GM12878 (cell line): ENCODE measurements around the gene PFKFB3.

Experiments used
- BCLAF1 ChIP-seq: fragments of 450-650 bp; IDR thresholded peaks from 2 replicates; pipeline ENCODE4 v1.6.1; 2017; ENCODE audit warnings: antibody characterized with exemption, mild to moderate bottlenecking, moderate library complexity
- CBX5 ChIP-seq: sonication (generic); IDR thresholded peaks from 2 replicates; pipeline ENCODE4 v1.6.1; 2016; ENCODE audit warnings: low read depth, moderate library complexity, mild to moderate bottlenecking, inconsistent platforms
- CREM ChIP-seq: IDR thresholded peaks from 2 replicates; pipeline ENCODE4 v1.6.1; 2014; ENCODE audit warnings: antibody characterized with exemption, low read depth
- GABPA ChIP-seq: IDR thresholded peaks from 2 replicates; pipeline ENCODE4 v1.6.1; 2014; ENCODE audit warnings: antibody characterized with exemption, low read depth, mild to moderate bottlenecking, inconsistent platforms
- NFYA ChIP-seq: IDR thresholded peaks from 2 replicates; pipeline ENCODE4 v1.6.1; 2011; ENCODE audit warnings: low read depth, mild to moderate bottlenecking, low read length, improper control_type of control experiment, borderline replicate concordance
- PML ChIP-seq: IDR thresholded peaks from 2 replicates; pipeline ENCODE4 v1.6.1; 2012; ENCODE audit warnings: low read length, inconsistent platforms
- POLR2A ChIP-seq: IDR thresholded peaks from 2 replicates; pipeline ENCODE4 v1.6.1; 2011; ENCODE audit warnings: low read depth, mild to moderate bottlenecking, low read length
- SUZ12 ChIP-seq: fragments of 200-600 bp; sonication (generic); IDR thresholded peaks from one replicate; pipeline ENCODE4 v1.6.1; 2018; ENCODE audit warnings: antibody characterized with exemption, mild to moderate bottlenecking; ENCODE audit not compliant: unreplicated experiment
- TF ChIP-seq, protein P1 (sequence below), 3 experiments: IDR thresholded peaks in 2 of 3; conservative IDR thresholded peaks in 1 of 3; 2 replicates each; pipeline ENCODE4 v1.5.1; 2011; ENCODE audit warnings: low read depth in 3 of 3, low read length in 3 of 3, mild to moderate bottlenecking in 3 of 3, control low read depth in 2 of 3, moderate library complexity in 2 of 3, inconsistent platforms in 1 of 3, mixed read lengths in 1 of 3; ENCODE audit not compliant: control insufficient read depth in 2 of 3, insufficient read depth in 1 of 3; ENCODE audit errors: extremely low read depth in 1 of 3

DNA sequence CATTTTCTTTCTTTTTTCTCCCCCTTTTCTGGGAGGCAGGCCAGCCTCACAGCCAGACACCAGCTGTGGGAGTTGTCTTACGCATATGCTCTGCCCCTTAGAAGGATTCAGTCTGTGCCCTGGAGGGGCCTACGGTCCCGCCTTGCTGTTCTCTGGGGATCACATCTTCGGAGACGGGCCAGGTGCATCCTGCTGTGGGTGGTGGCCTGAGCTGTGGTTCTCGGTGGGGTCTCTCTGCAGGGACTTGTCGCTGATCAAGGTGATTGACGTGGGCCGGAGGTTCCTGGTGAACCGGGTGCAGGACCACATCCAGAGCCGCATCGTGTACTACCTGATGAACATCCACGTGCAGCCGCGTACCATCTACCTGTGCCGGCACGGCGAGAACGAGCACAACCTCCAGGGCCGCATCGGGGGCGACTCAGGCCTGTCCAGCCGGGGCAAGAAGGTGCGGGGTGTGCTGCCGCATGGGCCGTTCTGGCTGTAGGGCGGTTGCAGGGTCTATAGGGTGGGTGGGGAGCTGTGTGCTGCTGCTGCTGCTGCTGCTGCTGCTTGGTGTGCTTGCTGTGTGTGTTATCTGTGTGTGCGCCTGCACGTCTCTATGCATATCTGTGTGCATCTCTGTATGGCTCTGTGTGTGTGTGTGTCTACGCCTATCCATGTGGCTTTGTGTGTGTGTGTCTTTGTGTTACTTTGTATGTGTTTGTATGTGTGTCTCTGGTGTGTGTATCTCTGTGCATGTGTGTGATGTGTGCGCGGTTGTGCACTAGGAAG is 17.9 kb downstream of the PFKFB3 start:
- TF ChIP-seq BCLAF1 = no peak
- TF ChIP-seq CREM = no peak
- TF ChIP-seq GABPA = no peak
- TF ChIP-seq, protein P1, sequence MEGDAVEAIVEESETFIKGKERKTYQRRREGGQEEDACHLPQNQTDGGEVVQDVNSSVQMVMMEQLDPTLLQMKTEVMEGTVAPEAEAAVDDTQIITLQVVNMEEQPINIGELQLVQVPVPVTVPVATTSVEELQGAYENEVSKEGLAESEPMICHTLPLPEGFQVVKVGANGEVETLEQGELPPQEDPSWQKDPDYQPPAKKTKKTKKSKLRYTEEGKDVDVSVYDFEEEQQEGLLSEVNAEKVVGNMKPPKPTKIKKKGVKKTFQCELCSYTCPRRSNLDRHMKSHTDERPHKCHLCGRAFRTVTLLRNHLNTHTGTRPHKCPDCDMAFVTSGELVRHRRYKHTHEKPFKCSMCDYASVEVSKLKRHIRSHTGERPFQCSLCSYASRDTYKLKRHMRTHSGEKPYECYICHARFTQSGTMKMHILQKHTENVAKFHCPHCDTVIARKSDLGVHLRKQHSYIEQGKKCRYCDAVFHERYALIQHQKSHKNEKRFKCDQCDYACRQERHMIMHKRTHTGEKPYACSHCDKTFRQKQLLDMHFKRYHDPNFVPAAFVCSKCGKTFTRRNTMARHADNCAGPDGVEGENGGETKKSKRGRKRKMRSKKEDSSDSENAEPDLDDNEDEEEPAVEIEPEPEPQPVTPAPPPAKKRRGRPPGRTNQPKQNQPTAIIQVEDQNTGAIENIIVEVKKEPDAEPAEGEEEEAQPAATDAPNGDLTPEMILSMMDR (IDR thresholded peaks at IDR 0.05 in 2 of 3, conservative IDR thresholded peaks at IDR 0.05 in 1 of 3; ENCODE audit: control insufficient read depth in 2 of 3, extremely low read depth in 1 of 3, insufficient read depth in 1 of 3, low read depth in 3 of 3, low read length in 3 of 3) = no peak
- no peak for TF ChIP-seq NFYA
- no peak for TF ChIP-seq PML
- no peak for TF ChIP-seq POLR2A
- no peak for TF ChIP-seq SUZ12
- TF ChIP-seq CBX5 = no peak
